OCI-LY3 (cell line): ENCODE data around the gene CD101.

Experiments used
- H2AFZ ChIP-seq: fragments of 200-600, 300-600 bp; shearing (Covaris generic); 2 replicates; pipeline ENCODE4 v1.6.0; 2014; ENCODE audit warnings: antibody characterized with exemption, low read depth, low read length
- H3K27ac ChIP-seq: fragments of 200-600, 300-600 bp; sonication (generic); 2 replicates; pipeline ENCODE4 v1.5.1; 2014; ENCODE audit warnings: mild to moderate bottlenecking, low read length, moderate library complexity, mixed read lengths
- H3K27me3 ChIP-seq: fragments of 200-600, 300-600 bp; sonication (generic); 2 replicates; pipeline ENCODE4 v1.6.1; 2014; ENCODE audit warnings: low read depth, low read length, mixed read lengths
- H3K36me3 ChIP-seq: fragments of 200-600, 300-600 bp; sonication (generic); replicated peaks from 2 replicates; pipeline ENCODE3; 2014; ENCODE audit warnings: low read depth, low read length, mixed read lengths
- H3K4me1 ChIP-seq: fragments of 300-600, 200-600 bp; sonication (generic); 2 replicates; pipeline ENCODE4 v1.6.1; 2014; ENCODE audit warnings: low read length, mixed read lengths
- H3K4me2 ChIP-seq: fragments of 200-600, 300-600 bp; sonication (generic); 2 replicates; pipeline ENCODE4 v1.6.1; 2014; ENCODE audit warnings: low read length, mixed read lengths
- H3K4me3 ChIP-seq: fragments of 300-600, 200-600 bp; sonication (generic); 2 replicates; pipeline ENCODE4 v1.5.1; 2014; ENCODE audit warnings: antibody characterized with exemption, mild to moderate bottlenecking, low read length, moderate library complexity
- H3K79me2 ChIP-seq: fragments of 300-600, 200-600 bp; shearing (Covaris generic); 2 replicates; pipeline ENCODE4 v1.6.1; 2014; ENCODE audit warnings: mild to moderate bottlenecking, low read length, mixed read lengths
- H3K9ac ChIP-seq: fragments of 300-600, 200-600 bp; shearing (Covaris generic); 2 replicates; pipeline ENCODE4 v1.6.0; 2014; ENCODE audit warnings: mild to moderate bottlenecking, low read length, moderate library complexity
- H3K9me3 ChIP-seq: fragments of 200-600, 300-600 bp; shearing (Covaris generic); 2 replicates; pipeline ENCODE4 v1.6.1; 2014; ENCODE audit warnings: low read length, mixed read lengths; ENCODE audit not compliant: insufficient read depth
- H4K20me1 ChIP-seq: fragments of 200-600, 300-600 bp; sonication (generic); 2 replicates; pipeline ENCODE4 v1.6.1; 2016; ENCODE audit warnings: low read length, mixed read lengths; ENCODE audit not compliant: insufficient read depth
- EZH2phosphoT487 ChIP-seq: fragments of 200-600 bp; shearing (Covaris generic); IDR thresholded peaks from 2 replicates; pipeline ENCODE4 v1.6.1; 2018; ENCODE audit warnings: antibody characterized with exemption, mixed run types, low read depth
- TF ChIP-seq, protein P1 (sequence below): fragments of 200-600, 300-600 bp; sonication (generic); IDR thresholded peaks from 2 replicates; pipeline ENCODE4 v1.5.1; 2014; ENCODE audit warnings: antibody characterized with exemption, low read length, low read depth

Gene CD101, protein sequence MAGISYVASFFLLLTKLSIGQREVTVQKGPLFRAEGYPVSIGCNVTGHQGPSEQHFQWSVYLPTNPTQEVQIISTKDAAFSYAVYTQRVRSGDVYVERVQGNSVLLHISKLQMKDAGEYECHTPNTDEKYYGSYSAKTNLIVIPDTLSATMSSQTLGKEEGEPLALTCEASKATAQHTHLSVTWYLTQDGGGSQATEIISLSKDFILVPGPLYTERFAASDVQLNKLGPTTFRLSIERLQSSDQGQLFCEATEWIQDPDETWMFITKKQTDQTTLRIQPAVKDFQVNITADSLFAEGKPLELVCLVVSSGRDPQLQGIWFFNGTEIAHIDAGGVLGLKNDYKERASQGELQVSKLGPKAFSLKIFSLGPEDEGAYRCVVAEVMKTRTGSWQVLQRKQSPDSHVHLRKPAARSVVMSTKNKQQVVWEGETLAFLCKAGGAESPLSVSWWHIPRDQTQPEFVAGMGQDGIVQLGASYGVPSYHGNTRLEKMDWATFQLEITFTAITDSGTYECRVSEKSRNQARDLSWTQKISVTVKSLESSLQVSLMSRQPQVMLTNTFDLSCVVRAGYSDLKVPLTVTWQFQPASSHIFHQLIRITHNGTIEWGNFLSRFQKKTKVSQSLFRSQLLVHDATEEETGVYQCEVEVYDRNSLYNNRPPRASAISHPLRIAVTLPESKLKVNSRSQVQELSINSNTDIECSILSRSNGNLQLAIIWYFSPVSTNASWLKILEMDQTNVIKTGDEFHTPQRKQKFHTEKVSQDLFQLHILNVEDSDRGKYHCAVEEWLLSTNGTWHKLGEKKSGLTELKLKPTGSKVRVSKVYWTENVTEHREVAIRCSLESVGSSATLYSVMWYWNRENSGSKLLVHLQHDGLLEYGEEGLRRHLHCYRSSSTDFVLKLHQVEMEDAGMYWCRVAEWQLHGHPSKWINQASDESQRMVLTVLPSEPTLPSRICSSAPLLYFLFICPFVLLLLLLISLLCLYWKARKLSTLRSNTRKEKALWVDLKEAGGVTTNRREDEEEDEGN

DNA sequence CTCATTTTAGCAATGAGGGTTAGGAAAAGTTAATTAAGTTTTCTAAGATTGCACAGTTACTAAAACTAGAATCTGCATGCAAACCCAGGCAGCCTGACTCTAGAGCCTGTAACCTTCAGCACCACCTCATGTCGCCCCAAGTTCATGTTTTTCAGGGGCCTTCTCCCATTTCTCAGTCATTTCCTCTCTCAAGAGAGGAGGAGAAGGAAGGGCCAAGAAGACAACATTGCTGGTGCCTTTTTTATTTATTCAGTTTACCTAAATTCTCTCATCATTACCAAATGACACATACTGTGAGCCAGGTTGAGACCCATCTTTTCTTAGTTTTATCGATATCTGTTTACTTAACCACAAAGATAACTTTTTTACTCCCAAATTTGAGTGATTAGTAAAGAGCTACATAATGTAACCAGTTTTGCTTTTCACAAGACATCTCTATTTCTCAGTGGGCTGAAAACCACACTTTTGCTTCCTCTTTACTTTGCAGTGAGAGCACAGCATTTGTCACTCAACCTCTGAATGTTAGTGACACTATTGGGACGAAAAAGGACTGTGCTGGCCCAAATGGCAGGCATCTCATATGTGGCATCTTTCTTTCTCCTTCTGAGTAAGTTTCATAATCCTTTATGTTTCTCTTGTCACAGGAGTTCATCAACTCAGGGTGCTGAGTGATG lies at the start of gene CD101:
Gene CD101, plus strand, starts transcription at position 507 of the 674 bp plus-strand sequence. Its CDS starts 58 bp downstream, at position 565.
- Histone ChIP-seq H3K4me2 (peak within 1 kb of the TSS; percentile 45), H3K9ac (no peak within 1 kb of the TSS), H2AFZ (no peak within 1 kb of the TSS), H3K27me3 (no peaks in the 10 kb centered on the region), H3K27ac (peak within 1 kb of the TSS; percentile 57), H3K4me1 (peaks cover 31% of the 10 kb centered on the region), H4K20me1 (no peaks in the 10 kb centered on the region), H3K9me3 (no peaks in the 10 kb centered on the region), H3K4me3 (no peak within 1 kb of the TSS), H3K79me2 (no peaks in the 10 kb centered on the region), H3K36me3 (no peaks in the 10 kb centered on the region)
- TF ChIP-seq, protein P1, sequence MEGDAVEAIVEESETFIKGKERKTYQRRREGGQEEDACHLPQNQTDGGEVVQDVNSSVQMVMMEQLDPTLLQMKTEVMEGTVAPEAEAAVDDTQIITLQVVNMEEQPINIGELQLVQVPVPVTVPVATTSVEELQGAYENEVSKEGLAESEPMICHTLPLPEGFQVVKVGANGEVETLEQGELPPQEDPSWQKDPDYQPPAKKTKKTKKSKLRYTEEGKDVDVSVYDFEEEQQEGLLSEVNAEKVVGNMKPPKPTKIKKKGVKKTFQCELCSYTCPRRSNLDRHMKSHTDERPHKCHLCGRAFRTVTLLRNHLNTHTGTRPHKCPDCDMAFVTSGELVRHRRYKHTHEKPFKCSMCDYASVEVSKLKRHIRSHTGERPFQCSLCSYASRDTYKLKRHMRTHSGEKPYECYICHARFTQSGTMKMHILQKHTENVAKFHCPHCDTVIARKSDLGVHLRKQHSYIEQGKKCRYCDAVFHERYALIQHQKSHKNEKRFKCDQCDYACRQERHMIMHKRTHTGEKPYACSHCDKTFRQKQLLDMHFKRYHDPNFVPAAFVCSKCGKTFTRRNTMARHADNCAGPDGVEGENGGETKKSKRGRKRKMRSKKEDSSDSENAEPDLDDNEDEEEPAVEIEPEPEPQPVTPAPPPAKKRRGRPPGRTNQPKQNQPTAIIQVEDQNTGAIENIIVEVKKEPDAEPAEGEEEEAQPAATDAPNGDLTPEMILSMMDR = no peak
- no peak for TF ChIP-seq EZH2phosphoT487

DNA sequence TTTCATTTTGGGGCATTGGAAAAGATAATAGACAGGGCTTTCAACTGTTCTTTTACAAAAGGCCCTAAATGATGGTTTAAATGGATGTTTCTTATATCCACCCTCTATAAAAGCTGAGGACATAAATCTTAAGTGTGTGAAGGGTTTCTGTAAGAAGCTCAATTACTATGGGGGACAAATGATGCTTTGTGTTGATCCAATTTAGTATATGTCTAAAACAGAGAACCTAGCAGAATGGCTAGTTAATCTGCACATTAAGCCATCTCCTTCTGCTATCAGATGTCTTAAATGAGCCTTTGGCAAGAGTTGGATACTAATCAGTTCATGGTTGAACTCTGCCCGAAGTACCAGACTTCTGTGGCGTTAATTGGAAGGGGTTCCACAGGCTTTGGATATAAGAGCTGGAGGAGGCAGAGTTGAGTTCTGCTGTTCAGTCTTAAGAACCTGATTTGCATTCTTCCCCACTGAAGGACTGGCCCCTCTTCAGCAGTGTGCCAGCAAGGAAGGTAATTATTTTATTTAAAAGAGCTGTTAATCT lies 48.8 kb upstream of the CD101 start:
- Histone ChIP-seq H3K9ac (no peak overlapping the region), H4K20me1 (no peaks in the 10 kb centered on the region), H3K4me3 (no peak overlapping the region), H3K27ac (no peak overlapping the region), H3K4me2 (no peak overlapping the region), H3K4me1 (no peaks in the 10 kb centered on the region), H3K27me3 (peaks cover 9% of the 10 kb centered on the region; the same call in 1 of the 2 replicates), H3K9me3 (no peaks in the 10 kb centered on the region), H3K79me2 (no peaks in the 10 kb centered on the region), H3K36me3 (no peaks in the 10 kb centered on the region), H2AFZ (no peak overlapping the region)
- TF ChIP-seq EZH2phosphoT487 = no peak
- TF ChIP-seq, protein P1 = no peak

DNA sequence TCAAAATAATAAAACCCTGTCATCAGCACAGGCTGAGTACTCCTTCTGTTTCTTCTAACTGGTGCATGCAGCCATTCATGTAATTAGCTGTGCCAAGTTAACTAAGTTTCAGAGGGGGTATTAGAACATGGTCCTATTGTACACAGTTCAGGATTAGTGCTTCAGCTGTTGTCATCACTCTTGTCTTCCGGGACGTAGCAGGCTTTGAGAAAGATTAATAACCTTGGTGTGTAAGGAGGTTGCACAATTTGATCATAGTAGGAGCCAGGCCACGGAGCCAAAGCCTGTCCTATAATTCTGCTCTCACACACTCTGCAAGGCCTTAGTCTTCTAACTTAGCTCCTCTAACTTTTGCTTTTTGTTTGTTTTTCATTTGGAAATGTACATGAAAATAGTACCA lies 47.1 kb upstream of the CD101 start:
- Histone ChIP-seq H3K9ac (no peak overlapping the region), H3K36me3 (no peaks in the 10 kb centered on the region), H4K20me1 (no peaks in the 10 kb centered on the region), H3K27me3 (peaks cover 8% of the 10 kb centered on the region; the same call in 1 of the 2 replicates), H2AFZ (no peak overlapping the region), H3K27ac (no peak overlapping the region), H3K79me2 (no peaks in the 10 kb centered on the region), H3K4me3 (no peak overlapping the region), H3K9me3 (no peaks in the 10 kb centered on the region), H3K4me1 (no peaks in the 10 kb centered on the region), H3K4me2 (no peak overlapping the region)
- TF ChIP-seq, protein P1 = no peak
- TF ChIP-seq EZH2phosphoT487 = no peak
